Neural progenitor cell (in vitro differentiated cells): ENCODE results near the gene PIP5KL1. TPM values are rescaled to one million over a fixed set of nuclear protein-coding genes. Genes with fewer than 3 reads are reported as not detected.

ENCODE experiments used
- DNase-seq: peaks from one replicate; pipeline ENCODE4 v3.0.0-alpha.2; 2016; ENCODE audit warnings: low spot score
- H2AFZ ChIP-seq: fragments of 200-600 bp; sonication (generic); replicated peaks from 2 replicates; pipeline ENCODE4 v1.6.1; 2016; ENCODE audit warnings: antibody characterized with exemption
- H3F3A ChIP-seq: fragments of 200-600 bp; sonication (generic); 2 replicates; pipeline ENCODE4 v1.6.1; 2016; ENCODE audit warnings: antibody characterized with exemption, low read depth
- H3K27ac ChIP-seq: fragments of 200-600 bp; sonication (generic); 2 replicates; pipeline ENCODE4 v1.5.1; 2016; ENCODE audit warnings: mild to moderate bottlenecking
- H3K27me3 ChIP-seq: fragments of 200-600 bp; sonication (generic); 2 replicates; pipeline ENCODE4 v1.6.1; 2016; ENCODE audit warnings: mild to moderate bottlenecking, moderate library complexity
- H3K36me3 ChIP-seq: fragments of 200-600 bp; sonication (generic); 2 replicates; pipeline ENCODE4 v1.5.1; 2016
- H3K4me1 ChIP-seq: fragments of 200-600 bp; sonication (generic); 2 replicates; pipeline ENCODE4 v1.6.1; 2016; ENCODE audit warnings: mixed run types
- H3K4me2 ChIP-seq: fragments of 200-600 bp; sonication (generic); 2 replicates; pipeline ENCODE4 v1.6.1; 2016
- H3K4me3 ChIP-seq: fragments of 200-600 bp; sonication (generic); 2 replicates; pipeline ENCODE4 v1.5.1; 2016
- H3K79me2 ChIP-seq: fragments of 200-600 bp; sonication (generic); 2 replicates; pipeline ENCODE4 v1.6.1; 2016; ENCODE audit warnings: low read depth
- H3K9ac ChIP-seq: fragments of 200-600 bp; sonication (generic); 2 replicates; pipeline ENCODE4 v1.6.1; 2016
- H3K9me3 ChIP-seq: fragments of 200-600 bp; sonication (generic); 2 replicates; pipeline ENCODE4 v1.5.1; 2016; ENCODE audit warnings: low read depth
- H4K20me1 ChIP-seq: fragments of 200-600 bp; sonication (generic); 2 replicates; pipeline ENCODE4 v1.6.1; 2016; ENCODE audit warnings: low read depth
- H3K27ac Mint-ChIP-seq: 3 replicates; pipeline ENCODE4 v1.8.0; 2021; ENCODE audit warnings: mixed read lengths
- H3K27me3 Mint-ChIP-seq: 2 replicates; pipeline ENCODE4 v1.8.0; 2022; ENCODE audit warnings: low read depth, mild to moderate bottlenecking, inconsistent platforms, moderate library complexity, mixed read lengths; ENCODE audit not compliant: insufficient read depth
- H3K36me3 Mint-ChIP-seq: 3 replicates; pipeline ENCODE4 v1.8.0; 2021; ENCODE audit warnings: mixed read lengths
- H3K4me1 Mint-ChIP-seq: 3 replicates; pipeline ENCODE4 v1.8.0; 2021; ENCODE audit warnings: mixed read lengths
- H3K4me3 Mint-ChIP-seq: 3 replicates; pipeline ENCODE4 v1.8.0; 2021; ENCODE audit warnings: mild to moderate bottlenecking, moderate library complexity, mixed read lengths
- H3K9me3 Mint-ChIP-seq: 3 replicates; pipeline ENCODE4 v1.8.0; 2020; ENCODE audit warnings: mixed read lengths
- EZH2 ChIP-seq: fragments of 200-600 bp; sonication (generic); IDR thresholded peaks from 2 replicates; pipeline ENCODE4 v1.6.1; 2017; ENCODE audit warnings: antibody characterized with exemption, mild to moderate bottlenecking, moderate library complexity
- EZH2phosphoT487 ChIP-seq: fragments of 200-600 bp; sonication (generic); IDR thresholded peaks from 2 replicates; pipeline ENCODE4 v1.6.1; 2017; ENCODE audit warnings: antibody characterized with exemption
- total RNA-seq: library from RNA; depleted of rRNA; stranded (reverse); fragments of >200 nt; gene quantifications from 2 replicates; pipeline ENCODE4 v1.2.3, GENCODE V29; 2015; ENCODE audit warnings: low replicate concordance
- TF ChIP-seq, protein P1 (sequence below): fragments of 200-600 bp; sonication (generic); IDR thresholded peaks from 2 replicates; pipeline ENCODE4 v1.5.1; 2017; ENCODE audit warnings: antibody characterized with exemption, mild to moderate bottlenecking

PIP5KL1 gene
- total RNA-seq, 1 donor from 2014 or later = 1.4 TPM

DNA sequence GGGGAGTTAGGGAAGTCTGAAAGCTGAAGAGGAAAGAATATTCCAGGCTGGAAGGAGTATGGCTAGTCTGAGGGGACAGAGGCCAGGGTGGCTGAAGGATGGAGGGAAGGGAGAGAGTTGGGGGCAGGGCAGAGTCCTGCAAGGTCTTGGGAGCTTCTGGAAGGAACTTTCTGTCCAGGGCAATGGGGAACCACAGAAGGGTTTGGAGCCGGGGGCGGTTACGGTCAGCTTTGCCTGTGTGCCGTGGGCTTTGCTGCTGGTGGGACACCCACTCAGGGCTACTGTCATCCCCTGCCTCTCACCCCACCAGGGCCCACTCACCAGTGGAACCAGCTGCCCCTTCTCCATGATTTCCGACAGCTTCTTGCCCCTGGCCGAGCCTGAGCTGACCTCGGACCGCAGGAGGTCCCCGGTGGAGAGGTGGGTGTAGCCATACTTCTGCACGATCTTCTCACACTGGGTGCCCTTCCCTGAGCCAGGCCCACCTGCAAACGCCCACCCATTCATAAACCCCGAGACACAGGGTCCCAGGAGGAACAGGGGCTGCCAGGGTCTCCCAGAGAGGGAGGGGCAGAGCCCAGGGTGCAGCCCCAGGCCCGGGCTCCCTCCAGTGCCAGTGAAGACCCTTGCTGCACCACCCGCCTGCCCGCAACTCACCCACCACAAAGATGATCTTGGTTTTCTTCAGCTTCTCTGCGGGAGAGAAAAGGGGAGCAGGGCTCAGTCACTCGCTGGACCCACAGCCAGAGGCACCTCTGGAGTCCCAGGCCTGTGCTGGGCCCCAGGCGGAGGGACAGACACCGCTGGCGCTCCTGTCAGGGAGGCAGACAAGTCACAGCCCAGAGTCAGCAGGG lies 58.0 kb downstream of the PIP5KL1 start:
- H3K4me3 Mint-ChIP-seq = peak overlapping the region; percentile 63
- TF ChIP-seq EZH2phosphoT487 = no peak
- no peak for TF ChIP-seq EZH2
- TF ChIP-seq, protein P1, sequence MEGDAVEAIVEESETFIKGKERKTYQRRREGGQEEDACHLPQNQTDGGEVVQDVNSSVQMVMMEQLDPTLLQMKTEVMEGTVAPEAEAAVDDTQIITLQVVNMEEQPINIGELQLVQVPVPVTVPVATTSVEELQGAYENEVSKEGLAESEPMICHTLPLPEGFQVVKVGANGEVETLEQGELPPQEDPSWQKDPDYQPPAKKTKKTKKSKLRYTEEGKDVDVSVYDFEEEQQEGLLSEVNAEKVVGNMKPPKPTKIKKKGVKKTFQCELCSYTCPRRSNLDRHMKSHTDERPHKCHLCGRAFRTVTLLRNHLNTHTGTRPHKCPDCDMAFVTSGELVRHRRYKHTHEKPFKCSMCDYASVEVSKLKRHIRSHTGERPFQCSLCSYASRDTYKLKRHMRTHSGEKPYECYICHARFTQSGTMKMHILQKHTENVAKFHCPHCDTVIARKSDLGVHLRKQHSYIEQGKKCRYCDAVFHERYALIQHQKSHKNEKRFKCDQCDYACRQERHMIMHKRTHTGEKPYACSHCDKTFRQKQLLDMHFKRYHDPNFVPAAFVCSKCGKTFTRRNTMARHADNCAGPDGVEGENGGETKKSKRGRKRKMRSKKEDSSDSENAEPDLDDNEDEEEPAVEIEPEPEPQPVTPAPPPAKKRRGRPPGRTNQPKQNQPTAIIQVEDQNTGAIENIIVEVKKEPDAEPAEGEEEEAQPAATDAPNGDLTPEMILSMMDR = no peak
- Histone ChIP-seq H3K27ac (no peak overlapping the region), H3K27me3 (no peaks in the 10 kb centered on the region), H3K36me3 (no peaks in the 10 kb centered on the region), H4K20me1 (no peaks in the 10 kb centered on the region), H3K9me3 (no peaks in the 10 kb centered on the region), H3K4me1 (peaks cover 8% of the 10 kb centered on the region), H3K4me2 (no peak overlapping the region), H3K79me2 (no peaks in the 10 kb centered on the region), H3F3A (no peaks in the 10 kb centered on the region), H3K9ac (no peak overlapping the region), H3K4me3 (no peak overlapping the region), H2AFZ (no peak overlapping the region)
- no peaks in the 10 kb centered on the region for H3K36me3 Mint-ChIP-seq
- H3K27me3 Mint-ChIP-seq = peaks cover 8% of the 10 kb centered on the region
- no peaks in the 10 kb centered on the region for H3K9me3 Mint-ChIP-seq
- DNase-seq = no peak
- peak overlapping the region; percentile 97 for H3K27ac Mint-ChIP-seq
- peaks cover 49% of the 10 kb centered on the region for H3K4me1 Mint-ChIP-seq

DNA sequence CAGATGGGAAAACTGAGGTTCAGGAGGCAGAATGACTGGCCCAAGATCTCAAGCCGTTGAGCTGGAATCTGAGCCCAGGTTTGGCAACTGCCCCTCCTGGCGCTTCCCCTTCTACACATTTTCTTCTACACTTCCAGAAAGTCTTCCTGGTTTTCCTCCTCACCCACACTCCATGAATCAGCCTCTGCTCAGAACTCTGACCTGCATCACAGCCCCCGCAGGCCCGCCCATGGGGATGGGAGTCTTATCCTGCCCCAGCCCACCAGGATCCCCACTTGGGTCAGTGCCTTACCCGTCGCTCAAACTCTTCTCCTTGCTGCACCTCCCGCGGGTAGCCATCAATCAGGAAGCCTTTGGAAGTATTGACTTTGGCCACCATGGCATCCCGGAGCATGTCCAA lies 59.0 kb downstream of the PIP5KL1 start:
- H3K27me3 ChIP-seq = no peaks in the 10 kb centered on the region
- H4K20me1 ChIP-seq = no peaks in the 10 kb centered on the region
- no peak overlapping the region for H3K9ac ChIP-seq
- Mint-ChIP-seq H3K9me3 (no peaks in the 10 kb centered on the region), H3K27me3 (peaks cover 10% of the 10 kb centered on the region), H3K36me3 (no peaks in the 10 kb centered on the region), H3K27ac (no peak overlapping the region), H3K4me3 (peak overlapping the region; percentile 49), H3K4me1 (peaks cover 52% of the 10 kb centered on the region)
- no peaks in the 10 kb centered on the region for H3F3A ChIP-seq
- no peaks in the 10 kb centered on the region for H3K4me1 ChIP-seq
- no peak for DNase-seq
- H2AFZ ChIP-seq = no peak overlapping the region
- H3K4me2 ChIP-seq = no peak overlapping the region
- TF ChIP-seq EZH2phosphoT487 = no peak
- TF ChIP-seq, protein P1 = no peak
- no peak for TF ChIP-seq EZH2
- no peak overlapping the region for H3K27ac ChIP-seq
- no peaks in the 10 kb centered on the region for H3K79me2 ChIP-seq
- H3K4me3 ChIP-seq = no peak overlapping the region
- H3K9me3 ChIP-seq = no peaks in the 10 kb centered on the region
- no peaks in the 10 kb centered on the region for H3K36me3 ChIP-seq

DNA sequence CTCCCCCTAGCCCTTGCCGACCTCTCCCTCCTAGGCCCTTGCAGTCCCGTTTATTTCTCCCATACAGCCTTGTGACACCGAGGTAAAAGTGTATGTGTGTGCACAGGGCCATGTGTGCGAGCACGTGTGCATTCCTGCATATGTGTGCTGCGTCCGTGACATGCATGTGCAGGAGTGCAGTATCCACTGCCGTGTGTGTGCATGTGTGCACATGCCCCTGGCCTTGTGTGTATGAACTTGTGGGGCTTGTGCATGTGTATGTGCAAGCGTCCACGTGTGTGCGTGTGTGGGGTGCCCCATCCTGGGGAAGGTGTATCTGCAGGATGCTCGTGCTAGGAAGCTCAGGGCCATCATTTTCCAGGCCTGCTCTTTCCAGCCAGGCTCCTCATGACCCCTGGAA lies 59.7 kb downstream of the PIP5KL1 start:
- DNase-seq = no peak
- Mint-ChIP-seq H3K27me3 (peaks cover 10% of the 10 kb centered on the region), H3K27ac (no peak overlapping the region), H3K4me3 (no peak overlapping the region), H3K9me3 (no peaks in the 10 kb centered on the region), H3K36me3 (peaks cover under 1% of the 10 kb centered on the region), H3K4me1 (peaks cover 54% of the 10 kb centered on the region)
- H3K9me3 ChIP-seq = no peaks in the 10 kb centered on the region
- H3K79me2 ChIP-seq = no peaks in the 10 kb centered on the region
- no peaks in the 10 kb centered on the region for H3F3A ChIP-seq
- TF ChIP-seq, protein P1 = no peak
- no peak overlapping the region for H3K4me2 ChIP-seq
- H3K4me3 ChIP-seq = no peak overlapping the region
- no peaks in the 10 kb centered on the region for H3K36me3 ChIP-seq
- no peak overlapping the region for H3K27ac ChIP-seq
- H3K27me3 ChIP-seq = no peaks in the 10 kb centered on the region
- H2AFZ ChIP-seq = no peak overlapping the region
- no peak overlapping the region for H3K9ac ChIP-seq
- no peaks in the 10 kb centered on the region for H3K4me1 ChIP-seq
- no peaks in the 10 kb centered on the region for H4K20me1 ChIP-seq

Other genes starting within 250 kb of the PIP5KL1 start
- 0.31 TPM in 1 of 2 replicates, not detected in the other for gene CFAP157, start 223.8 kb downstream of the PIP5KL1 start, total RNA-seq
- 1.3 and 5.4 TPM in 2 replicates for gene PTRH1, start 215.1 kb downstream of the PIP5KL1 start, total RNA-seq
- gene TTC16, start 214.7 kb downstream of the PIP5KL1 start, total RNA-seq = not detected in 2 replicates
- 5.5 and 18.3 TPM in 2 replicates for gene TOR2A, start 195.5 kb downstream of the PIP5KL1 start, total RNA-seq
- gene SH2D3C, start 152.1 kb downstream of the PIP5KL1 start, total RNA-seq = 1.8 and 1.9 TPM in 2 replicates
- gene CDK9, start 144.7 kb downstream of the PIP5KL1 start, total RNA-seq = 22.5 and 47.8 TPM in 2 replicates
- 32.8 and 60.5 TPM in 2 replicates for gene FPGS, start 127.9 kb downstream of the PIP5KL1 start, total RNA-seq
- gene ENG, start 76.1 kb downstream of the PIP5KL1 start, total RNA-seq = 0.19 TPM in 1 of 2 replicates, not detected in the other
- gene AK1, start 53.1 kb downstream of the PIP5KL1 start, total RNA-seq = 20.5 and 25.6 TPM in 2 replicates
- gene ST6GALNAC6, start 31.2 kb downstream of the PIP5KL1 start, total RNA-seq = 14.3 and 42.7 TPM in 2 replicates
- gene ST6GALNAC4, start 13.7 kb downstream of the PIP5KL1 start, total RNA-seq = 5.5 and 11.1 TPM in 2 replicates
- gene DPM2, start 7.1 kb upstream of the PIP5KL1 start, total RNA-seq = 9.1 and 20.5 TPM in 2 replicates
- gene EEIG1, start 50.2 kb upstream of the PIP5KL1 start, total RNA-seq = 8.8 and 30.8 TPM in 2 replicates
- 8.4 and 9.5 TPM in 2 replicates for gene NAIF1, start 136.5 kb upstream of the PIP5KL1 start, total RNA-seq
- 8.5 and 15.7 TPM in 2 replicates for gene SLC25A25, start 137.5 kb upstream of the PIP5KL1 start, total RNA-seq
- 25.7 and 61.2 TPM in 2 replicates for gene PTGES2, start 197.0 kb upstream of the PIP5KL1 start, total RNA-seq
- gene LCN2, start 218.7 kb upstream of the PIP5KL1 start, total RNA-seq = not detected in 2 replicates
- 69.4 and 228 TPM in 2 replicates for gene BBLN, start 229.5 kb upstream of the PIP5KL1 start, total RNA-seq